ENCODE data around the gene NAGPA.

The NAGPA gene

GRCh38 chr16:5024632-5025031 lies 9.1 kb downstream of the NAGPA start:
- H3K4me1 ChIP-seq (ENCODE audit: control insufficient read depth, insufficient read depth, low read length): no peaks in the 10 kb centered on the region
- no peaks in the 10 kb centered on the region for H3K36me3 ChIP-seq (ENCODE audit: insufficient read depth, low read length)
- H3K9ac ChIP-seq (ENCODE audit: low read depth, low read length): no peak overlapping the region
- peaks cover 7% of the 10 kb centered on the region for H3K27me3 ChIP-seq (ENCODE audit: control insufficient read depth, insufficient read depth, low read length)
- H3K4me3 ChIP-seq (ENCODE audit: low read length): no peak overlapping the region
- no peaks in the 10 kb centered on the region for H3K9me3 ChIP-seq (replicated peaks; ENCODE audit: low read length)
- H3K4me2 ChIP-seq (ENCODE audit: low read length): no peak overlapping the region

- Histone ChIP-seq H3K9me3 (replicated peaks; ENCODE audit: low read length) (no peaks in the 10 kb centered on the region), H3K4me1 (ENCODE audit: control insufficient read depth, insufficient read depth, low read length) (no peaks in the 10 kb centered on the region), H3K4me2 (ENCODE audit: low read length) (no peak overlapping the region), H3K27me3 (ENCODE audit: control insufficient read depth, insufficient read depth, low read length) (peaks cover 24% of the 10 kb centered on the region), H3K36me3 (ENCODE audit: insufficient read depth, low read length) (no peaks in the 10 kb centered on the region), H3K4me3 (ENCODE audit: low read length) (no peak overlapping the region), H3K9ac (ENCODE audit: low read depth, low read length) (no peak overlapping the region)
These were observed 11.2 kb downstream of the NAGPA start for GRCh38 chr16:5022521-5022920.

DNA sequence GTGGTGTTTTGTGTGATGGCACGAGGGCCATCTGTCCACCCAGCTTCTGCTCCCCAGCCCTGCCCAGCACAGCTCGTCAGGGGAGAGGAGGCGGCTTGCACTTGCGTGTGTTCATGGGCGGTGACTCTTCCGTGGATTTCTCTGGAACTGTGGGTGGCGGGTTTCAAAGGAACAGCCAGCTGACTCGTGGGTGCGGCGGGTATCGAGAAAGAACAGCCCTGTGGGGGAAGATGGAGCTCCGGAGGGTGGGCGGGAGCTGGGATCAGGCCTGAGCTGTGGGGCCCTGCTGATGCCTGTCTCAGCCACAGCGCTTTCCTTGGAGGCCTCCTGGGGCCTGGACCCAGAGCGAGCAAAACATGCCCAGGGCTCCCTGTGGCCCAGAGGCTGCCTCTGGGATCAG lies 13.2 kb downstream of the NAGPA start:
- H3K36me3 ChIP-seq (ENCODE audit: insufficient read depth, low read length): no peaks in the 10 kb centered on the region
- no peak overlapping the region for H3K9ac ChIP-seq (ENCODE audit: low read depth, low read length)
- H3K9me3 ChIP-seq (replicated peaks; ENCODE audit: low read length): no peaks in the 10 kb centered on the region
- no peak overlapping the region for H3K4me2 ChIP-seq (ENCODE audit: low read length)
- peaks cover 44% of the 10 kb centered on the region for H3K27me3 ChIP-seq (ENCODE audit: control insufficient read depth, insufficient read depth, low read length)
- no peaks in the 10 kb centered on the region for H3K4me1 ChIP-seq (ENCODE audit: control insufficient read depth, insufficient read depth, low read length)
- no peak overlapping the region for H3K4me3 ChIP-seq (ENCODE audit: low read length)

- Histone ChIP-seq H3K36me3 (ENCODE audit: insufficient read depth, low read length) (no peaks in the 10 kb centered on the region), H3K4me3 (ENCODE audit: low read length) (no peak overlapping the region), H3K9me3 (replicated peaks; ENCODE audit: low read length) (no peaks in the 10 kb centered on the region), H3K9ac (ENCODE audit: low read depth, low read length) (no peak overlapping the region), H3K4me1 (ENCODE audit: control insufficient read depth, insufficient read depth, low read length) (no peaks in the 10 kb centered on the region), H3K4me2 (ENCODE audit: low read length) (no peak overlapping the region), H3K27me3 (ENCODE audit: control insufficient read depth, insufficient read depth, low read length) (peaks cover 47% of the 10 kb centered on the region)
These were observed 14.0 kb downstream of the NAGPA start for GRCh38 chr16:5019775-5020174.

DNA sequence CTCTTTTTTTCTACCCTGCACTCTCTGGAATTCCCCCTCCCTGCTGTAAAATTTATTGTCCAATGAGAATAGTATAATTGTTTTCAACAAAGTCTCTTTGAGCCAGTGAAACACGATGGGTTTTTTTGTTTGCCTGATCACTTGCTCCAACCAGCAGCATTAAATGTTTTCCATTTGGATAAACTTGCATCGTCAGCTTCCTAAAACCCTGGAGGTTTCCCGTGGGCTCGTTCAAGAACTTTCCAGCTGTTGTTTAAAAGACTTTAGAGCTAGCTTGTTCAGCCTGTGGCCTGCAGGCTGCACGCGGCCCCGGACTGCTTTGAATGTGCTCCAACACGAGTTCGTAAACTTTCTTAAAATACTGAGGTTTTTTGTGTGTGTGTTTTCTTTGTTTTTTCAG lies 14.9 kb downstream of the NAGPA start:
- H3K9ac ChIP-seq (ENCODE audit: low read depth, low read length): no peak overlapping the region
- H3K27me3 ChIP-seq (ENCODE audit: control insufficient read depth, insufficient read depth, low read length): peaks cover 47% of the 10 kb centered on the region
- H3K4me1 ChIP-seq (ENCODE audit: control insufficient read depth, insufficient read depth, low read length): no peaks in the 10 kb centered on the region
- no peak overlapping the region for H3K4me2 ChIP-seq (ENCODE audit: low read length)
- no peaks in the 10 kb centered on the region for H3K36me3 ChIP-seq (ENCODE audit: insufficient read depth, low read length)
- no peak overlapping the region for H3K4me3 ChIP-seq (ENCODE audit: low read length)
- H3K9me3 ChIP-seq (replicated peaks; ENCODE audit: low read length): no peaks in the 10 kb centered on the region

- H3K4me1 ChIP-seq (ENCODE audit: control insufficient read depth, insufficient read depth, low read length): no peaks in the 10 kb centered on the region
- H3K4me3 ChIP-seq (ENCODE audit: low read length): no peak overlapping the region
- no peaks in the 10 kb centered on the region for H3K36me3 ChIP-seq (ENCODE audit: insufficient read depth, low read length)
- no peak overlapping the region for H3K9ac ChIP-seq (ENCODE audit: low read depth, low read length)
- peaks cover 47% of the 10 kb centered on the region for H3K27me3 ChIP-seq (ENCODE audit: control insufficient read depth, insufficient read depth, low read length)
- H3K4me2 ChIP-seq (ENCODE audit: low read length): no peak overlapping the region
- H3K9me3 ChIP-seq (replicated peaks; ENCODE audit: low read length): no peaks in the 10 kb centered on the region
These were observed 16.1 kb downstream of the NAGPA start for GRCh38 chr16:5017678-5017969.

- Histone ChIP-seq H3K4me1 (ENCODE audit: control insufficient read depth, insufficient read depth, low read length) (no peaks in the 10 kb centered on the region), H3K36me3 (ENCODE audit: insufficient read depth, low read length) (no peaks in the 10 kb centered on the region), H3K9me3 (replicated peaks; ENCODE audit: low read length) (no peaks in the 10 kb centered on the region), H3K4me3 (ENCODE audit: low read length) (no peak overlapping the region), H3K9ac (ENCODE audit: low read depth, low read length) (no peak overlapping the region), H3K27me3 (ENCODE audit: control insufficient read depth, insufficient read depth, low read length) (peaks cover 50% of the 10 kb centered on the region), H3K4me2 (ENCODE audit: low read length) (no peak overlapping the region)
These were observed 16.6 kb downstream of the NAGPA start for GRCh38 chr16:5016967-5017677.

- Histone ChIP-seq H3K4me2 (ENCODE audit: low read length) (no peak overlapping the region), H3K27me3 (ENCODE audit: control insufficient read depth, insufficient read depth, low read length) (peaks cover 57% of the 10 kb centered on the region), H3K9me3 (replicated peaks; ENCODE audit: low read length) (no peaks in the 10 kb centered on the region), H3K4me1 (ENCODE audit: control insufficient read depth, insufficient read depth, low read length) (no peaks in the 10 kb centered on the region), H3K4me3 (ENCODE audit: low read length) (no peak overlapping the region), H3K36me3 (ENCODE audit: insufficient read depth, low read length) (no peaks in the 10 kb centered on the region), H3K9ac (ENCODE audit: low read depth, low read length) (no peak overlapping the region)
These were observed 17.8 kb downstream of the NAGPA start for GRCh38 chr16:5015887-5016286.

- Histone ChIP-seq H3K9me3 (replicated peaks; ENCODE audit: low read length) (no peaks in the 10 kb centered on the region), H3K27me3 (ENCODE audit: control insufficient read depth, insufficient read depth, low read length) (peaks cover 56% of the 10 kb centered on the region)
These were observed 18.4 kb downstream of the NAGPA start for GRCh38 chr16:5015351-5015750.

DNA sequence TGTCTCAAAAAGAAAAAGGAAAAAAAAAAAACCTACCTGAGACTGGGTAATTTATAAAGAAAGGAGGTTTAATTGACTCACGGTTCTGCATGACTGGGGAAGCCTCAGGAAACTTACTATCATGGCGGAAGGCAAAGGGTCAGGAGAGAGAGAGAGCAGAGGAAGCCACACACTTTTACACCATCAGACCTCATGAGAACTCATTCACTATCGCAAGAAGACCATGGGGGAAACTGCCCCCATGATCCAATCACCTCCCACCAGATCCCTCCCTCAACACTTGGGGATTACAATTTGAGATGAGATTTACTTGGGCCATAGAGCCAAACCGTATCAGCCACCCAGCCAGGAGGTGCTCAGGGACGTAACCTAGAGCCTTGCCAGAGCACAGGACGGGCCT lies 20.8 kb downstream of the NAGPA start:
- no peak overlapping the region for H3K4me3 ChIP-seq (ENCODE audit: low read length)
- peaks cover 48% of the 10 kb centered on the region for H3K27me3 ChIP-seq (ENCODE audit: control insufficient read depth, insufficient read depth, low read length)
- H3K9me3 ChIP-seq (replicated peaks; ENCODE audit: low read length): no peaks in the 10 kb centered on the region
- H3K4me1 ChIP-seq (ENCODE audit: control insufficient read depth, insufficient read depth, low read length): no peaks in the 10 kb centered on the region
- no peaks in the 10 kb centered on the region for H3K36me3 ChIP-seq (ENCODE audit: insufficient read depth, low read length)
- H3K4me2 ChIP-seq (ENCODE audit: low read length): no peak overlapping the region
- no peak overlapping the region for H3K9ac ChIP-seq (ENCODE audit: low read depth, low read length)

More at GRCh38 chr16:5015351-5015750, 18.4 kb downstream of the NAGPA start:
- Histone ChIP-seq H3K9ac (ENCODE audit: low read depth, low read length) (no peak overlapping the region), H3K4me3 (ENCODE audit: low read length) (no peak overlapping the region), H3K4me1 (ENCODE audit: control insufficient read depth, insufficient read depth, low read length) (no peaks in the 10 kb centered on the region), H3K36me3 (ENCODE audit: insufficient read depth, low read length) (no peaks in the 10 kb centered on the region), H3K4me2 (ENCODE audit: low read length) (no peak overlapping the region)

- H3K9me3 ChIP-seq (replicated peaks; ENCODE audit: low read length): no peaks in the 10 kb centered on the region
- no peaks in the 10 kb centered on the region for H3K4me1 ChIP-seq (ENCODE audit: control insufficient read depth, insufficient read depth, low read length)
- H3K9ac ChIP-seq (ENCODE audit: low read depth, low read length): no peak overlapping the region
- H3K4me2 ChIP-seq (ENCODE audit: low read length): no peak overlapping the region
- H3K36me3 ChIP-seq (ENCODE audit: insufficient read depth, low read length): no peaks in the 10 kb centered on the region
- H3K4me3 ChIP-seq (ENCODE audit: low read length): no peak overlapping the region
- H3K27me3 ChIP-seq (ENCODE audit: control insufficient read depth, insufficient read depth, low read length): peaks cover 36% of the 10 kb centered on the region
These were observed 22.1 kb downstream of the NAGPA start for GRCh38 chr16:5011637-5012036.

- Histone ChIP-seq H3K9me3 (replicated peaks; ENCODE audit: low read length) (no peaks in the 10 kb centered on the region), H3K36me3 (ENCODE audit: insufficient read depth, low read length) (no peaks in the 10 kb centered on the region), H3K27me3 (ENCODE audit: control insufficient read depth, insufficient read depth, low read length) (peaks cover 29% of the 10 kb centered on the region), H3K4me2 (ENCODE audit: low read length) (no peak overlapping the region), H3K4me3 (ENCODE audit: low read length) (no peak overlapping the region), H3K4me1 (ENCODE audit: control insufficient read depth, insufficient read depth, low read length) (no peaks in the 10 kb centered on the region), H3K9ac (ENCODE audit: low read depth, low read length) (no peak overlapping the region)
These were observed 23.0 kb downstream of the NAGPA start for GRCh38 chr16:5010576-5011329.
